ENCODE measurements around the gene TNRC6B. TPM values are rescaled to one million over a fixed set of nuclear protein-coding genes. Genes with fewer than 3 reads are reported as not detected.

Gene TNRC6B
- total RNA-seq, 1 experiment from 2014 or later = 50.4 TPM

DNA sequence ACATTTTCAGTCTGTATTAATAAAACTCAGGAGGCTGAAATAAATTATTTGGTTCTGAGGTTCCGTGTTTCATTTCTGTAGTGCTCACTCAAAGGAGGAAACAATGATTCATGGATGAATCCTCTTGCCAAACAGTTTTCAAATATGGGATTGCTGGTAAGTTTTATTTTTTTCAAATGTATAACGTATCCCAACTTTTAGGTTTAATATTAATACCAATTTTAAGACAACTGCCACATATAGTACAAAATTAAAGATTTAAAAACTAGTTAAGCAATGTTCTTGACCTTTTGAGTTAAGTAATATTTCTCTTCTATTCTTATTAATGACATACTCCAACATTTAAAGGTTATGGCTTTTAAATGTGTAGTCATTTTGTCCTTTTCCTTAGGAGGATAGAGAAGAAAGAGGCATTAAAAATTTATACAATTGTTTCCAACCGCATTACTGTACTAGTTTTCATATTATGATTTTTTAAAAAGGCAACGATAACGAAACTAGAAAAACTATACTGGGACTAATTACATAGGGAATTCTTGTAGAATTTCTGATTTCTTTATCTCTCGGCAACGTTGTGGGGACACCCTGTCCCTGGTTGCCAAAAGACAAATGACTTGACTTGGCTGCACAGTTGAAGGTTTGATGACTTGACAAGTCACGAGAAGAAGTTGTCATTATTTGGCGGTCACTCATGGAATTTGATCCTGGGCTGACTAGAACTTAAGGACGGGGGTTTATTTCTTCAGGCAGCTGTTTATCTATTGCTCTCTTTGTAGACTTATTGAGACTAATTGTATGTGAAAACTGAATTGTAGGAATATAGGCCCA is 99.5 kb downstream of the TNRC6B start:
- TF ChIP-seq ATF6 (CRISPR knock-in tag; IDR thresholded peaks at IDR 0.05) = no peak
- TF ChIP-seq SP1 (CRISPR knock-in tag; conservative IDR thresholded peaks at IDR 0.05) = no peak
- TF ChIP-seq NR2C2 (CRISPR knock-in tag; IDR thresholded peaks at IDR 0.05) = no peak
- no peak for TF ChIP-seq ZNF121 (CRISPR knock-in tag; IDR thresholded peaks at IDR 0.05)
- TF ChIP-seq MAX (CRISPR knock-in tag; IDR thresholded peaks at IDR 0.05) = no peak
- TF ChIP-seq, protein P1, sequence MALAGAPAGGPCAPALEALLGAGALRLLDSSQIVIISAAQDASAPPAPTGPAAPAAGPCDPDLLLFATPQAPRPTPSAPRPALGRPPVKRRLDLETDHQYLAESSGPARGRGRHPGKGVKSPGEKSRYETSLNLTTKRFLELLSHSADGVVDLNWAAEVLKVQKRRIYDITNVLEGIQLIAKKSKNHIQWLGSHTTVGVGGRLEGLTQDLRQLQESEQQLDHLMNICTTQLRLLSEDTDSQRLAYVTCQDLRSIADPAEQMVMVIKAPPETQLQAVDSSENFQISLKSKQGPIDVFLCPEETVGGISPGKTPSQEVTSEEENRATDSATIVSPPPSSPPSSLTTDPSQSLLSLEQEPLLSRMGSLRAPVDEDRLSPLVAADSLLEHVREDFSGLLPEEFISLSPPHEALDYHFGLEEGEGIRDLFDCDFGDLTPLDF (CRISPR knock-in tag; IDR thresholded peaks at IDR 0.05) = no peak
- TF ChIP-seq JUN (CRISPR knock-in tag; IDR thresholded peaks at IDR 0.05) = no peak
- peaks cover 51% of the 10 kb centered on the region for H3K36me3 Mint-ChIP-seq
- H3K4me3 Mint-ChIP-seq = no peak overlapping the region
- no peak overlapping the region for H3K27ac Mint-ChIP-seq
- no peaks in the 10 kb centered on the region for H3K4me1 Mint-ChIP-seq
- no peak for ATAC-seq
- DNase-seq (ENCODE audit: low spot score) = no peak
- H3K9me3 Mint-ChIP-seq = no peaks in the 10 kb centered on the region
- ChIA-PET POLR2A (no interaction called here), CTCF (no interaction called here)
- H3K27me3 Mint-ChIP-seq (ENCODE audit: low read depth) = no peaks in the 10 kb centered on the region

GRCh38 chr22:40279017-40279416 is 101.3 kb downstream of the TNRC6B start:
- no peaks in the 10 kb centered on the region for H3K9me3 Mint-ChIP-seq
- H3K36me3 Mint-ChIP-seq = peaks cover 43% of the 10 kb centered on the region
- H3K4me3 Mint-ChIP-seq = no peak overlapping the region
- ATAC-seq (no peak), DNase-seq (ENCODE audit: low spot score) (no peak)
- CTCF ChIA-PET = no interaction called here
- H3K27me3 Mint-ChIP-seq (ENCODE audit: low read depth) = no peaks in the 10 kb centered on the region
- TF ChIP-seq HMGA2 (CRISPR knock-in tag; IDR thresholded peaks at IDR 0.05) (no peak), CTCF (IDR thresholded peaks at IDR 0.05) (no peak), SOX15 (CRISPR knock-in tag; IDR thresholded peaks at IDR 0.05) (no peak), ZNF138 (CRISPR knock-in tag; conservative IDR thresholded peaks at IDR 0.05) (no peak), NFE2L1 (CRISPR knock-in tag; IDR thresholded peaks at IDR 0.05) (no peak), USF2 (CRISPR knock-in tag; IDR thresholded peaks at IDR 0.05) (no peak), ZNF219 (CRISPR knock-in tag; IDR thresholded peaks at IDR 0.05; ENCODE audit: borderline replicate concordance) (no peak), KAT7 (CRISPR knock-in tag; IDR thresholded peaks at IDR 0.05; ENCODE audit: borderline replicate concordance) (no peak), USF1 (CRISPR knock-in tag; IDR thresholded peaks at IDR 0.05) (no peak), ETV6 (CRISPR knock-in tag; IDR thresholded peaks at IDR 0.05) (no peak), NFATC4 (CRISPR knock-in tag; IDR thresholded peaks at IDR 0.05) (no peak), CBFB (CRISPR knock-in tag; IDR thresholded peaks at IDR 0.05; ENCODE audit: low read depth) (no peak), E2F5 (CRISPR knock-in tag; IDR thresholded peaks at IDR 0.05) (no peak), ATF3 (CRISPR knock-in tag; conservative IDR thresholded peaks at IDR 0.05) (no peak), ZNF232 (CRISPR knock-in tag; IDR thresholded peaks at IDR 0.05) (no peak), RORB (CRISPR knock-in tag; IDR thresholded peaks at IDR 0.05) (no peak)
- TF ChIP-seq, protein P2, sequence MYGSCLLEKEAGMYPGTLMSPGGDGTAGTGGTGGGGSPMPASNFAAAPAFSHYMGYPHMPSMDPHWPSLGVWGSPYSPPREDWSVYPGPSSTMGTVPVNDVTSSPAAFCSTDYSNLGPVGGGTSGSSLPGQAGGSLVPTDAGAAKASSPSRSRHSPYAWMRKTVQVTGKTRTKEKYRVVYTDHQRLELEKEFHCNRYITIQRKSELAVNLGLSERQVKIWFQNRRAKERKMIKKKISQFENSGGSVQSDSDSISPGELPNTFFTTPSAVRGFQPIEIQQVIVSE (CRISPR knock-in tag; IDR thresholded peaks at IDR 0.05; ENCODE audit: borderline replicate concordance) = no peak
- TF ChIP-seq, protein P3, sequence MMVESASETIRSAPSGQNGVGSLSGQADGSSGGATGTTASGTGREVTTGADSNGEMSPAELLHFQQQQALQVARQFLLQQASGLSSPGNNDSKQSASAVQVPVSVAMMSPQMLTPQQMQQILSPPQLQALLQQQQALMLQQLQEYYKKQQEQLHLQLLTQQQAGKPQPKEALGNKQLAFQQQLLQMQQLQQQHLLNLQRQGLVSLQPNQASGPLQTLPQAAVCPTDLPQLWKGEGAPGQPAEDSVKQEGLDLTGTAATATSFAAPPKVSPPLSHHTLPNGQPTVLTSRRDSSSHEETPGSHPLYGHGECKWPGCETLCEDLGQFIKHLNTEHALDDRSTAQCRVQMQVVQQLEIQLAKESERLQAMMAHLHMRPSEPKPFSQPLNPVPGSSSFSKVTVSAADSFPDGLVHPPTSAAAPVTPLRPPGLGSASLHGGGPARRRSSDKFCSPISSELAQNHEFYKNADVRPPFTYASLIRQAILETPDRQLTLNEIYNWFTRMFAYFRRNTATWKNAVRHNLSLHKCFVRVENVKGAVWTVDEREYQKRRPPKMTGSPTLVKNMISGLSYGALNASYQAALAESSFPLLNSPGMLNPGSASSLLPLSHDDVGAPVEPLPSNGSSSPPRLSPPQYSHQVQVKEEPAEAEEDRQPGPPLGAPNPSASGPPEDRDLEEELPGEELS (CRISPR knock-in tag; IDR thresholded peaks at IDR 0.05) = no peak
- POLR2A ChIA-PET = no interaction called here
- 0 out of 2 replicates have a peak overlapping the region, but pooled peaks have one; percentile 3 for H3K27ac Mint-ChIP-seq
- no peaks in the 10 kb centered on the region for H3K4me1 Mint-ChIP-seq
